ENCODE measurements around the gene ZBTB3.

DNA sequence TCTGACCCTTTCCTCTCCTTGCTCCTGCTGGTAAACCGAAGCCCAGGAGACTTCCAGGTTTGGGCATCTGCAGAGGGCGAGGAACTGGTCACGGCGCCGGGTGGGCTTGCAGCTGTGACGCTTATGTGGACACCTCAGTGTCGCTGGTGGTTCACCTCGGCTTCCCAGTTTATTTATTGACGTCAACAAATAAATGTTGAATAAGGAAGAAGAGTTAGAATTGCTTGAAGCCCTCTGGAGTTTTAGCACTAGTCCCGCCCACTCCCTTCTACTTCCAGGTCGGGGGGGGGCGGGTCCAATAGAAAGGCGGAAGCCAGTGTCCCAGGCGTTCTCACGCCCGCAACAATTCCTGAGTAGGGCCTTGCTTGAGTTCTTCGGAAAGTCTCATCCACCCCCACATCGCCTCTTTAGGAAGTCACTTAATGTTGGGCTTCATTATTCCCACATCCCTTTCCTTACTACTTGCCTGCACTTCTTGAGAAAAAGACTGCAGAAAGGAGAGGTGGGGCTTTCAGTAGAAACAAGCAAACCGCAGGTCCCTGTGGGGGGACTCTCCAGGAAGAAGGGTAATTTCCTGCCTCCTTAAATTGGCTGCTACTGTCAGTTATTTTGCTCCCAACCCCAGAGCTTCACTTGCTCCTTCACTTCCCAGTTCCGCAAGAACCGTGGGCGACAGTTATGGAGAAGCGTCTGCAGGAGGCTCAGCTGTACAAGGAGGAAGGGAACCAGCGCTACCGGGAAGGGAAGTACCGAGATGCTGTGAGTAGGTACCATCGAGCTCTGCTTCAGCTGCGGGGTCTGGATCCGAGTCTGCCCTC is 25.6 kb downstream of the ZBTB3 start, which contains the start of gene TTC9C:
- no peak for TF ChIP-seq GATA2 (IDR thresholded peaks at IDR 0.05; ENCODE audit: low read depth, low read length)
- no peak for TF ChIP-seq GATA3 (IDR thresholded peaks at IDR 0.05; ENCODE audit: low read depth, low read length)

Measured in SH-SY5Y (cell line).